IPS-20b (cell line): ENCODE results near the gene ALPK3.
"Not testable (repeated sequence)": the region's sequence is repeated elsewhere in the genome, so short reads cannot be mapped to it uniquely, and the experiment has no call there.

ENCODE experiments used
- H3K27ac ChIP-seq: one replicate; pipeline ENCODE4 v1.5.1; 2013; ENCODE audit warnings: low read length
- H3K27me3 ChIP-seq: 2 replicates; pipeline ENCODE4 v1.6.1; 2013; ENCODE audit warnings: mild to moderate bottlenecking, low read length, inconsistent platforms; ENCODE audit not compliant: insufficient read depth
- H3K36me3 ChIP-seq: 2 replicates; pipeline ENCODE4 v1.6.1; 2013; ENCODE audit warnings: low read depth, mild to moderate bottlenecking, inconsistent platforms, low read length, moderate library complexity; ENCODE audit not compliant: insufficient read depth
- H3K4me1 ChIP-seq: 2 replicates; pipeline ENCODE4 v1.6.1; 2013; ENCODE audit warnings: mild to moderate bottlenecking, control low read depth, inconsistent platforms, low read length, moderate library complexity; ENCODE audit not compliant: insufficient read depth
- H3K4me3 ChIP-seq: 2 replicates; pipeline ENCODE4 v1.5.1; 2013; ENCODE audit warnings: mild to moderate bottlenecking, low read length, inconsistent platforms
- H3K9ac ChIP-seq: 2 replicates; pipeline ENCODE4 v1.6.1; 2013; ENCODE audit warnings: low read depth, mild to moderate bottlenecking, inconsistent platforms, low read length, moderate library complexity
- H3K9me3 ChIP-seq: 2 replicates; pipeline ENCODE4 v1.6.1; 2013; ENCODE audit warnings: mild to moderate bottlenecking, low read depth, low read length, inconsistent platforms; ENCODE audit not compliant: insufficient read depth

ALPK3 gene

GRCh38 chr15:84835661-84836337 is 18.6 kb downstream of the ALPK3 start:
- no peaks in the 10 kb centered on the region for H3K4me1 ChIP-seq
- no peaks in the 10 kb centered on the region for H3K27me3 ChIP-seq
- H3K27ac ChIP-seq = no peak overlapping the region
- no peaks in the 10 kb centered on the region for H3K9me3 ChIP-seq
- H3K36me3 ChIP-seq = peaks cover 23% of the 10 kb centered on the region; the same call in 1 of the 2 replicates
- H3K9ac ChIP-seq = no peak overlapping the region
- H3K4me3 ChIP-seq = no peak overlapping the region

- Histone ChIP-seq H3K4me3 (no peak overlapping the region), H3K9me3 (no peaks in the 10 kb centered on the region), H3K4me1 (no peaks in the 10 kb centered on the region), H3K27ac (no peak overlapping the region), H3K27me3 (no peaks in the 10 kb centered on the region), H3K9ac (no peak overlapping the region), H3K36me3 (peaks cover 23% of the 10 kb centered on the region; the same call in 1 of the 2 replicates)
These were observed 19.7 kb downstream of the ALPK3 start for GRCh38 chr15:84836844-84837243.

- no peak overlapping the region for H3K27ac ChIP-seq
These were observed 22.6 kb downstream of the ALPK3 start for GRCh38 chr15:84839714-84840113.

GRCh38 chr15:84840255-84840654 is 23.1 kb downstream of the ALPK3 start:
- no peak overlapping the region for H3K27ac ChIP-seq
- no peak overlapping the region for H3K9ac ChIP-seq
- peaks cover 12% of the 10 kb centered on the region; the same call in 1 of the 2 replicates for H3K36me3 ChIP-seq
- H3K4me1 ChIP-seq = no peaks in the 10 kb centered on the region
- no peaks in the 10 kb centered on the region for H3K9me3 ChIP-seq
- no peaks in the 10 kb centered on the region for H3K27me3 ChIP-seq
- H3K4me3 ChIP-seq = no peak overlapping the region

More at GRCh38 chr15:84839714-84840113, 22.6 kb downstream of the ALPK3 start:
- H3K36me3 ChIP-seq = peaks cover 12% of the 10 kb centered on the region; the same call in 1 of the 2 replicates
- H3K9me3 ChIP-seq = no peaks in the 10 kb centered on the region
- no peak overlapping the region for H3K9ac ChIP-seq
- no peaks in the 10 kb centered on the region for H3K4me1 ChIP-seq
- H3K27me3 ChIP-seq = no peaks in the 10 kb centered on the region
- no peak overlapping the region for H3K4me3 ChIP-seq

GRCh38 chr15:84840741-84841429 is 23.7 kb downstream of the ALPK3 start:
- Histone ChIP-seq H3K4me3 (no peak overlapping the region), H3K9ac (no peak overlapping the region), H3K27ac (no peak overlapping the region), H3K4me1 (no peaks in the 10 kb centered on the region), H3K27me3 (no peaks in the 10 kb centered on the region), H3K9me3 (no peaks in the 10 kb centered on the region), H3K36me3 (peaks cover 12% of the 10 kb centered on the region; the same call in 1 of the 2 replicates)

- Histone ChIP-seq H3K27ac (no peak overlapping the region), H3K9ac (no peak overlapping the region), H3K27me3 (no peaks in the 10 kb centered on the region), H3K36me3 (peaks cover 8% of the 10 kb centered on the region; the same call in 1 of the 2 replicates), H3K9me3 (0 out of 2 replicates have a peak, but pooled peaks cover 5% of the 10 kb centered on the region), H3K4me3 (no peak overlapping the region), H3K4me1 (no peaks in the 10 kb centered on the region)
These were observed 25.6 kb downstream of the ALPK3 start for GRCh38 chr15:84842781-84843180.

- no peaks in the 10 kb centered on the region for H3K27me3 ChIP-seq
- no peaks in the 10 kb centered on the region for H3K36me3 ChIP-seq
- H3K9me3 ChIP-seq = 0 out of 2 replicates have a peak, but pooled peaks cover 5% of the 10 kb centered on the region
- no peaks in the 10 kb centered on the region for H3K4me1 ChIP-seq
- H3K9ac ChIP-seq = no peak overlapping the region
- no peak overlapping the region for H3K27ac ChIP-seq
- H3K4me3 ChIP-seq = no peak overlapping the region
These were observed 27.8 kb downstream of the ALPK3 start for GRCh38 chr15:84844964-84845363.

- not testable (repeated sequence) for H3K4me3 ChIP-seq, H3K27ac ChIP-seq, H3K27me3 ChIP-seq, H3K9me3 ChIP-seq, H3K36me3 ChIP-seq, H3K9ac ChIP-seq, H3K4me1 ChIP-seq
These were observed 28.5 kb downstream of the ALPK3 start for GRCh38 chr15:84845631-84846030.

- no peak overlapping the region for H3K27ac ChIP-seq
- H3K4me1 ChIP-seq = no peaks in the 10 kb centered on the region
- 0 out of 2 replicates have a peak, but pooled peaks cover 5% of the 10 kb centered on the region for H3K9me3 ChIP-seq
These were observed 29.1 kb downstream of the ALPK3 start for GRCh38 chr15:84846269-84846668.

GRCh38 chr15:84847382-84847781 is 30.2 kb downstream of the ALPK3 start:
- Histone ChIP-seq H3K4me1 (no peaks in the 10 kb centered on the region), H3K4me3 (no peak overlapping the region), H3K36me3 (no peaks in the 10 kb centered on the region), H3K27me3 (no peaks in the 10 kb centered on the region), H3K27ac (no peak overlapping the region), H3K9ac (no peak overlapping the region), H3K9me3 (0 out of 2 replicates have a peak, but pooled peaks cover 5% of the 10 kb centered on the region)

More at GRCh38 chr15:84846269-84846668, 29.1 kb downstream of the ALPK3 start:
- Histone ChIP-seq H3K4me3 (no peak overlapping the region), H3K9ac (no peak overlapping the region), H3K27me3 (no peaks in the 10 kb centered on the region), H3K36me3 (no peaks in the 10 kb centered on the region)

- Histone ChIP-seq H3K9ac (no peak overlapping the region), H3K27me3 (no peaks in the 10 kb centered on the region), H3K27ac (no peak overlapping the region), H3K4me1 (no peaks in the 10 kb centered on the region), H3K36me3 (peaks cover 16% of the 10 kb centered on the region), H3K9me3 (no peaks in the 10 kb centered on the region), H3K4me3 (no peak overlapping the region)
These were observed 35.1 kb downstream of the ALPK3 start for GRCh38 chr15:84852212-84852611.

- H3K9me3 ChIP-seq = no peaks in the 10 kb centered on the region
- H3K4me3 ChIP-seq = no peak overlapping the region
- H3K9ac ChIP-seq = no peak overlapping the region
- H3K27me3 ChIP-seq = no peaks in the 10 kb centered on the region
- no peaks in the 10 kb centered on the region for H3K4me1 ChIP-seq
- no peak overlapping the region for H3K27ac ChIP-seq
- peaks cover 35% of the 10 kb centered on the region for H3K36me3 ChIP-seq
These were observed 38.0 kb downstream of the ALPK3 start for GRCh38 chr15:84855136-84855535.
